Muscle layer of duodenum (tissue), 2 donors: Measurements from ENCODE around the gene PAPOLB.

ENCODE experiments used
- H3K27ac ChIP-seq: one replicate; pipeline ENCODE4 v1.7.0; 2013; ENCODE audit warnings: mild to moderate bottlenecking, low read length
- H3K27me3 ChIP-seq: one replicate; pipeline ENCODE4 v1.7.0; 2013; ENCODE audit warnings: low read depth, mild to moderate bottlenecking, control low read depth, low read length
- H3K36me3 ChIP-seq, 2 donors: one replicate each; pipeline ENCODE4 v1.7.0; 2013; ENCODE audit warnings: low read length in 2 of 2, control low read depth in 1 of 2, mild to moderate bottlenecking in 1 of 2; ENCODE audit not compliant: insufficient read depth in 2 of 2, control insufficient read depth in 1 of 2
- H3K4me1 ChIP-seq, 2 donors: one replicate each; pipeline ENCODE4 v1.7.0; 2013; ENCODE audit warnings: low read length in 2 of 2, mild to moderate bottlenecking in 2 of 2, control low read depth in 1 of 2, moderate library complexity in 1 of 2; ENCODE audit not compliant: insufficient read depth in 2 of 2, control insufficient read depth in 1 of 2
- H3K4me3 ChIP-seq, 2 donors: one replicate each; pipeline ENCODE4 v1.7.0; 2013; ENCODE audit warnings: low read length in 2 of 2, low read depth in 1 of 2, mild to moderate bottlenecking in 1 of 2
- H3K9me3 ChIP-seq, 2 donors: one replicate each; pipeline ENCODE4 v1.7.0; 2013; ENCODE audit warnings: low read length in 2 of 2, control low read depth in 1 of 2, mild to moderate bottlenecking in 1 of 2; ENCODE audit not compliant: control insufficient read depth in 1 of 2
- donor health status: healthy.

PAPOLB gene

GRCh38 chr7:4886671-4887070 is 24.8 kb upstream of the PAPOLB start:
- Histone ChIP-seq H3K9me3 (no peaks in the 10 kb centered on the region), H3K4me1 (peaks cover 0 to 10% of the 10 kb centered on the region in 2 donors), H3K36me3 (no peaks in the 10 kb centered on the region), H3K27ac (no peak overlapping the region), H3K27me3 (peaks cover 6% of the 10 kb centered on the region), H3K4me3 (no peak overlapping the region)

- Histone ChIP-seq H3K4me3 (no peak overlapping the region), H3K9me3 (no peaks in the 10 kb centered on the region), H3K4me1 (peaks cover 0 to 10% of the 10 kb centered on the region in 2 donors), H3K36me3 (no peaks in the 10 kb centered on the region), H3K27me3 (peaks cover 6% of the 10 kb centered on the region), H3K27ac (no peak overlapping the region)
These were observed 23.5 kb upstream of the PAPOLB start for GRCh38 chr7:4885317-4885807.

GRCh38 chr7:4884164-4884563 is 22.3 kb upstream of the PAPOLB start:
- peaks cover 0 to 15% of the 10 kb centered on the region in 2 donors for H3K4me1 ChIP-seq
- H3K27me3 ChIP-seq: peaks cover 6% of the 10 kb centered on the region
- H3K27ac ChIP-seq: no peak overlapping the region
- H3K36me3 ChIP-seq: no peaks in the 10 kb centered on the region
- no peaks in the 10 kb centered on the region for H3K9me3 ChIP-seq
- H3K4me3 ChIP-seq: no peak overlapping the region

DNA sequence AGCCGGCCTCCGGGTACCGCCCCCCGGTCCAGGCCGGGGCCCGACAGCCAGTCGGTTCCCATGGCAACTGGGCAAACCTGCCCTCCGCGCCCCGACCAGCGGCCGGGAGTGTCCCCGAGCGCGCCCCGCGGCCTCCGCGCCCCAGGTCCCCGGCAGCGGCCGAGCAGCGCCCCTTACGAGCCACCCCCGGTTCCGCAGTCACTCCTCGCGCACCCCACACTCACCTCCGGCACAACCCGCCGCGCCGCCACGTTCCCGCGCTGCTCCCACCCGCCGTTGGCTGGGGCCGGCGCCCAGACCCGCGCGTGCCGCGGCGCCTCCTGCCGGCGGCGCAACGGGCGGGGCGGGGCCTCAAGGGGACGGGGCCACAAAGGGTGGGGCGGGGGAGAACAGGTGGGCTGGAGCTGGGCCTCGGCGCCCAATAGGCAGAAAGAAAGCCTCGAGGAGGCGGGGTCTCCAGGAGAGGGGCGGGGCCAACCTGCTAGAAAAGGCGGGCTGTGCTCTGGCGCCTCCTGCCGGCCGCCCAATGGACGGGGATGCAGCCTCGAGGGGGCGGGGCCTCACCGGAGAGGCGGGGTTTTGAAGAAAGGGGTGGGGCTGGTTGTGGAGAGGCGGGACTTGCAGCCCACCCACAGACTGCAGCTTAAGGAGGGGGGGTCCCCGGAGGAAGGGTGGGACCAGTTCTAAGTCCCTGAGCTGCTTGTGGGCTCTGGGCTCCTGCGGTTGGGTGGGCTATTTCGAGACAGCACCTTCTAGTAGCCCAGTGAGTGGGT is 21.7 kb upstream of the PAPOLB start, which contains the start of gene RADIL:
TSS of gene RADIL (minus strand) at position 345 of the 773 bp plus-strand sequence. CDS start 5,577 bp downstream, outside the sequence.
- Histone ChIP-seq H3K27me3 (peaks cover 6% of the 10 kb centered on the region), H3K4me3 (peak within 1 kb of the TSS; percentile 30 to 70), H3K4me1 (peaks cover 0 to 15% of the 10 kb centered on the region in 2 donors), H3K9me3 (no peaks in the 10 kb centered on the region), H3K27ac (peak within 1 kb of the TSS; percentile 49), H3K36me3 (no peaks in the 10 kb centered on the region)

DNA sequence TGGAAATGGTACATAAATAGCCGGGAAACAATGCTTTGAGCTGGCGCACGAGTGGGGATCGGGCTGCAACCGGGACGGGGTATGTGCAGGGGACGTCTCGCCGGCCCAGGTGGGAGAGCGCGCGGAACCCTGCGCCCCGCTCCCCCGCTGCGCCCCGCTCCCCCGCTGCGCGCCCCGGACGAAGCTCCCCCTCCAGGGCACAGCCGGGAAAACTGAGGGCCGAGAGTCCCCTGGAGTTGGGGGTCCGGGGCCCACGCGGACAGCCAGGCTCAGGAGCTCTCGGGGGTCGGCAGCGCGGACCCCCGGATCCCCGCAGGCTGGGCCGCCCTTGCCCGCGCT is 21.2 kb upstream of the PAPOLB start:
- Histone ChIP-seq H3K9me3 (no peaks in the 10 kb centered on the region), H3K36me3 (no peaks in the 10 kb centered on the region), H3K27ac (peak overlapping the region; percentile 49), H3K27me3 (peaks cover 6% of the 10 kb centered on the region), H3K4me3 (peak overlapping the region; percentile 30 to 70), H3K4me1 (peaks cover 0 to 15% of the 10 kb centered on the region in 2 donors)

GRCh38 chr7:4882169-4883032 is 20.6 kb upstream of the PAPOLB start:
- Histone ChIP-seq H3K27me3 (peaks cover 6% of the 10 kb centered on the region), H3K4me1 (peaks cover 0 to 15% of the 10 kb centered on the region in 2 donors), H3K36me3 (peaks cover 0 to 5% of the 10 kb centered on the region in 2 donors), H3K27ac (peak overlapping the region; percentile 63), H3K9me3 (no peaks in the 10 kb centered on the region), H3K4me3 (peak overlapping the region; percentile 30 to 70)

DNA sequence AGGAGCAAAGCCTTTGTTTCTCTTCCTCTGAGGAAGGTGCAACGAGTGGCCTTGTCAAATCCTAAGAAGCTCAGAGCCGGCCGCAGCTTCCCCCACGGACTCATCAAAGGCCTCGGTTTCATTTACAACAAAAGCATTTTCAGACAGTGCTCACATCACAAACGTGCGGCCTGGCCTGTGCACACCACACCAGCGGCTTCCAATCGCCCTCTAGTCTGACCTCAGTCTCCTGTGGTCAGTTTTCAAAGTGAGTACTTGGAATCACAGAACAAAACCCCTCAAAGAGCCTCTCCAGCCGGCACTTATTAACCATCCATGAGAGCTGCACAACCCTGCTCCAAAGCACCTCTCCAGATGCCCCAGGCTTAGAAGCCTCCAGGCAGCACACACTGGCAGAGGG is 18.4 kb upstream of the PAPOLB start:
- H3K4me3 ChIP-seq: no peak overlapping the region
- H3K27me3 ChIP-seq: peaks cover 6% of the 10 kb centered on the region
- H3K27ac ChIP-seq: no peak overlapping the region
- no peaks in the 10 kb centered on the region for H3K9me3 ChIP-seq
- peaks cover 0 to 15% of the 10 kb centered on the region in 2 donors for H3K4me1 ChIP-seq
- peaks cover 0 to 14% of the 10 kb centered on the region in 2 donors for H3K36me3 ChIP-seq

DNA sequence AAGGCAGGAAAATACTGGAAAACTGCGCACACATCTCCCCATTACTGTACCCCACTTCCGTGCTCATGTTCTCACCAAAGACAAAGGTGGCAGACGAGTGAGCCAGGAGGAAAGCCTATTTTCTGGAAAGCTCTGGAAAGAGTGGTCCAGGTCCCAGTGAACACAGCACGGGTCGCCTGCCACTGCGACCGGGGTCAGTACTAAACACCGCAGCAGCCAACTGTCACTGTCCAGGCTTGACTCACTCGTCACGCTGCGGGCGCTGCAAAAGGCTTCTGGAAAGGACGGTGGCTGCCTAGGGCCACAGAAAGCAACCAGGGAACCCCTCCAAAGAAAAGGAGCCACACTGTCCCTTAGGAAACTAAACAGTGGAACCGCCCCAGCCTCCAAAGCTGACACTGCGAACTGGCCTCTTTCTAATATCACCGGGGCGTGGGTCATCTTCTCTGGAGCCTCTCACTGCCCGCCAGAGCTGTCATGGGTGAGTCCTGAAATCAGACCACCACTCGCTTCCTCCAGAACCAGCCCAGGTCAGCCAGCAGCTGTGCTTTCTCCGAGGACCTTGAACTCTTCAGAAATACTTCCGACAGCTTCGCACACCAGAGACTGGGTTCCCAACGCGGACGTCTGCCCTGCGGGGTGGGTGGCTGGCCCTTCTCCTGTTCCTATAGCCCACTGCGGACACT is 17.7 kb upstream of the PAPOLB start:
- no peak overlapping the region for H3K4me3 ChIP-seq
- no peak overlapping the region for H3K27ac ChIP-seq
- H3K36me3 ChIP-seq: peaks cover 0 to 14% of the 10 kb centered on the region in 2 donors
- H3K4me1 ChIP-seq: peaks cover 0 to 15% of the 10 kb centered on the region in 2 donors
- H3K27me3 ChIP-seq: peaks cover 6% of the 10 kb centered on the region
- no peaks in the 10 kb centered on the region for H3K9me3 ChIP-seq

GRCh38 chr7:4878336-4879335 is 16.8 kb upstream of the PAPOLB start:
- H3K4me3 ChIP-seq: no peak overlapping the region

GRCh38 chr7:4876586-4876985 is 14.8 kb upstream of the PAPOLB start:
- no peak overlapping the region for H3K27ac ChIP-seq
- H3K4me3 ChIP-seq: no peak overlapping the region
- no peaks in the 10 kb centered on the region for H3K27me3 ChIP-seq
- peaks cover 0 to 14% of the 10 kb centered on the region in 2 donors for H3K36me3 ChIP-seq
- no peaks in the 10 kb centered on the region for H3K9me3 ChIP-seq
- H3K4me1 ChIP-seq: peaks cover 0 to 8% of the 10 kb centered on the region in 2 donors

More at GRCh38 chr7:4878336-4879335, 16.8 kb upstream of the PAPOLB start:
- no peaks in the 10 kb centered on the region for H3K9me3 ChIP-seq
- no peak overlapping the region for H3K27ac ChIP-seq
- H3K4me1 ChIP-seq: peaks cover 0 to 15% of the 10 kb centered on the region in 2 donors
- H3K36me3 ChIP-seq: peaks cover 0 to 14% of the 10 kb centered on the region in 2 donors
- H3K27me3 ChIP-seq: peaks cover 6% of the 10 kb centered on the region
